GM21515 (cell line): ENCODE data around the gene VPS16.

Source experiments
- ATAC-seq: cut with Tn5 transposase; IDR thresholded peaks from one replicate; pipeline ENCODE4 v1.9.1; 2021; ENCODE audit not compliant: unreplicated experiment

Gene VPS16

DNA sequence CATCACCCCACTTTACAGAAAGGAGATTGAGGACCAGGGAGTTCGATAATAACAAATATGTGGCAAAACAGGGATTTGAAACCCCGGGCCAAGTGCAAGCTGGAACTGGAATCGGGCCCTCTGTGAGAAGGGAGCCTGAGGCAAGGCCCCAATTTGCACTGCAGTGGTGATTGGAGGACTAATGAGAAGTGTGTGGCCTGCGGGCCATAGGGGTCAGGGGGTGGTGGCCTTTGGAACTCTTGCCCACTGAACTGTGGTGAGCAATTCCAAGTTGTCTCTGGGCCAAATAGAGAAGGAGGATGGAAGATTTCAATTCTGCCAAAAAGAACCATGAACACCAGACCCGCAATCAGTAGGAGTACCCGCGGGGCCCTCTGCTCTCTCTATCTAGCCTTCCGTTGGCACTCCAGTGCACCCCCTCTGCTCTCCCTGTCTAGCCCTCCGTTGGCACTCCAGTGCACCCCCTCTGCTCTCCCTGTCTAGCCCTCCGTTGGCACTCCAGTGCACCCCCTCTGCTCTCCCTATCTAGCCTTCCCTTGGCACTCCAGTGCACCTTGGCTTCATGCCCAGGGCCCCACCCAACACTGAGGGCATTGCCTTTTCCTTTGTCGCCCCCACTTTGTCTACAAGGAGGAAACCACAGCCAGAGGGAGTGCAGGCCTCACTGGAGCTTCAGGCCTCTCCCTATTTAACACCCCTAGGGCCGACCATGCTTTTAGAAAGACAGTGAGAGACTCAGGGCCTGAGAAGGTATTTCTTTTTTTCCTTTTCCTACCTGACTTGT lies 26.7 kb downstream of the VPS16 start:
- ATAC-seq = no peak

DNA sequence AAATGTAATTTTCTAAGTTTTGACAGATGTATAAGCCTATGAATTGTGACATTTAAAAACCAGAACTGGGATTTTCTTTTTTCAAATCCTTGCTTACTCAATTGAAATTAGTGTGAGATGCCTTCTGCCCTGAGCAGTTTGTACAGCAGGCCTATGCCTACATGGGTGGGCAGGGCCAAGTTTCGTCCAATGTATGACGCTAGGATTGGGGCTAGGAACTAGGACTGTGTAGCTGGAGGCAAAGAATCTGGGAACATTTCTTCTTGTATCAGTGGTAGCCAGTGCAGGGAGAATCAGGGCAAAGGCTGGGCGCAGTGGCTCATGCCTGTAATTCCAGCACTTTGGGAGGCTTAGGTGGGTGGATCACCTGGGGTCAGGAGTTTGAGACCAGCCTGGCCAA lies 28.8 kb downstream of the VPS16 start:
- ATAC-seq = no peak

DNA sequence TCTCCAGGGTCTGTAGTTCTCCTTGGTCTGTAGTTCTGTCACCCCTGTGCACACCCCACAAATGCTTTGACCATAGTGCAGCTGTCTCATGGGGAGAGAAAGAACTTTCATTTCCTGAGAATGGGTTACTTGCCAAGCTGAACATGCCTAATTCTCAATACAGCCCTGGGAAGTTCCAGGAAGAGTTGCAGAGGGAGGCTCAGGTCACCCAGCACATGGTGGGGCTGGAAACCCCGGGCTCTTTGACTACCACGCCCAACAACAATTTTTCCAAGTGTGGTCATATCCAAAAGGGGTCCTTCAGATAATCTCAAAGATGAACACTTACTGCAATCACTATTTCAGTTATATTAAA lies 30.5 kb downstream of the VPS16 start:
- no peak for ATAC-seq

DNA sequence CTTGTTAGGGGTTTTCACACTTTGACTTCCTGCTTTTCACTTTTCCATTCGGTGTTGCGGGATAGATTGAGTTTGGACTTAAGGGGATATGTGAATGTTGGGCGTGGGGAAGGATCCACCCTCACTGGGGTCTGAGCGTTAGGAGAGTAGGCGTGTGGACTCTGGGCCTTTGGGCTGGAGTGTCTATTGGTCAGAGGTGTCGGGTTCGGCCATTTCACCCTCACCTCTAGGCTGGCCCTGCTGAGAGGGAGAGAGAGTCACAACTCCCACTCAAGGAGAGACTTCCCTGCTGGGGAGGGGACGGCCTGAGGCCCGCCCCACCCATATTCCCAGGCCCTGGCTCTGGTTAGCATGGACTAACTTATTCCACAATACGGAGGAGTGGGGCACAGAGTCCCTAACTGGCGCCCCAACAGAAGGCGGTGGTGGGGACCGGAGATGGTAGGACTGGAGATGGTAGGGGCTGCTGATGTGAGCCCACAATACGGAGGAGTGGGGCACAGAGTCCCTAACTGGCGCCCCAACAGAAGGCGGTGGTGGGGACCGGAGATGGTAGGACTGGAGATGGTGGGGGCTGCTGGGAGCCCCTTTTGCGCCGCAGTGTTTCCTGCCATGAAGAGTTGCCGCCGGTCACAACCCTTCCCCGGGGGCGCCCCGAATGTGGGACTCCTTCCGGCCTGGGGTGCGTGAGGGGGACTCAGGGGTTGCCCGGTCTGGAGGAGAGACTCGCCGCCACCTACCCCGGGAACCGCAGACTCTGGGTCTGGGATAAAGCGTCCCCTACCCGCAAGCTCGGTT lies 31.3 kb downstream of the VPS16 start:
- no peak for ATAC-seq

DNA sequence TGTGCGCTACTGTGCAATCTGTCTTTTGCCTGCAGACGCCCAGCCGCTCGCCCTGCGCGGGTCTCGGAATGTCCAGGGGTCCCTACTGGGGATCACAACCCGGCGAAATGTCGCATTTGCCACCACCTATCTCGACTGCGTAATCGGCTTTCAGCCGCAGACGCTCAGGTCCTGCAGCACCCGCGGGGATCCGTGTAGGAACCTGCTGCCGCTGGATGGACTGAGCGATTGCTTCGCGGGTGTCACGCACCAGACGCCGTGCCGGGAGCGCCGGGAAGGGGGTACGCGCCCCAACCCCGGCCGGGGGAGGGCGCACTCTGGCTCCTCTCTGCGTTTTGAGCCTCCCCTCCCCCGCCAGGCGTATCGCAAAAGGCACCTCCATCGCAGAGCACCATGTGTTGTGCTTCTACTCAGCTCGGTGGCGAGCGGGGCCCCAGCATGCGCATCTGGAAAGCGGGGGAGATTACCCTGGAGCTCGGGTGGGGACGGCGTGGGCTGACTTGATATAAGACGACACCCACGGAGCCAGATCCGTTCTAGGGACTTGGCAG lies 32.0 kb downstream of the VPS16 start:
- peak; percentile 22 for ATAC-seq

DNA sequence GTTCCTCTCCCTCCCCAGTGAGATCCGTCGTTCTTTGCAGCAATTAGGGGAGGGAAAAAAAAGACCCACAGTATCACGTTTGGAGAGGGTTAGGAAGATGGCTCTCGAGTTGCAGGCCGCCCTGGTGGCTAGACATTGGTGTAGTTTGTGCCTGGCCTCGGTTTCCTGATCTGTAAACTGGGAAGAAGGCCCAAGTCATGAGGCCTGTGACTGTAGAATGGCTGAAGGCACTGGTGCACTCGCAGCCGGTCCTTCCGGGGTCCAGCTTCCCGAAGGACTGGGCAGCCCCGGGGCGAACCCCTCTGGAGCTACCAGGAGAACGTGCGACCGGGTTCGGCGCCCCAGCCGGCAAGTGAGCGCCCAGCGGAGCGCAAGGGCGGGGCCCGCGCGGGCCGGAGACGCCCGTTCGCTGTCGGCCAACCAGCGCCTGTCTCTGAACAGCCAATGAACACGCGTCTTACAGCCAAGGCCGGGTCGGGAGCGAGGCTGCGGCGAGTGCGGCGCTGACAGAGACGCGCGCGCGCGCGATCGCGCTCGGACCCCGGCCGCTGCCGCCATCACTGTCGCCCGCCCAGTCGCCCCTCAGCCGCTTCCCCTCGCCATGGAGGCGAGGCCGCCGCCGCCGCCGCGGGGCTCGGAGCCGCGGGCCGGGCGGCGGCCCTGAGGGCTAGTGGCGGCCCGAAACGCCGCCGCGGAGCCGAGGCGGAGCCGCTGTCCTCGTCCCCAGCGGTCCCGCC lies 32.6 kb downstream of the VPS16 start, which contains the start of gene PTPRA:
Gene PTPRA, plus strand, starts transcription at position 472 of the 737 bp plus-strand sequence. CDS start 90,797 bp downstream, outside the sequence.
- peak; percentile 91 for ATAC-seq

DNA sequence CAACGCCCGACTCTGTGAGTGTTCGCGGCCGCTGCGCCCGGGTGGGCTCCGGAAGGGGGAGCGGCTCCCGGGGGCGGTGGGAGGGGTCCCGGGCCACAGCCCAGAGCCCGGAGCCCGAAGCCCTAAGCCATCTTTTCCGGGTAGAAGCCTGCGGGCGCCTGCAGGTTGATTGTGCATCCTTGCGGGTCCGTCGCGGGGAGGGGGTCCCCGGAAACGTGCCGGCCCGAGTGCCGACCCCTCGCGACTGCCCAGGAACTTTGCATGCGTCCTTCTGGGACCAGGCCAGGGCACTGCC lies 33.1 kb downstream of the VPS16 start:
- no peak for ATAC-seq

DNA sequence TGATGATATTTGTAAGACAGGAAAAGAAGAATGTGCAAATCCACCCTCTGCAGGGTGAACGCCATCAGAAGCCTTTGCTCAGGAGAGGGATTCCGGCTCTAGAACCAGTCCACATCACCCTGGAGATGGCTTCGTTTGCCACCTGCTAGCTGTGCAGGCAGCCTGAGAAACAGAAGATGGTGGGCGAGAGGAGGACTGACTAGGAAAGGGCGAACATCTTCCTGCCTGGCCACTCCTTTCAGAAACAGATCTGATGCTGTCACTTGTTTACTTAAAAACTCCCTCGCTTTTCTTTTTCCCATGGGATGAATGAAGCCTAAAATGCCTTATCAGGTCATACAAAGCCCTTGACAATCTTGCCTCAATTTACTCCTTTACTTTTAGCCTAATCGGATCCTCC lies 33.9 kb downstream of the VPS16 start:
- ATAC-seq = no peak

DNA sequence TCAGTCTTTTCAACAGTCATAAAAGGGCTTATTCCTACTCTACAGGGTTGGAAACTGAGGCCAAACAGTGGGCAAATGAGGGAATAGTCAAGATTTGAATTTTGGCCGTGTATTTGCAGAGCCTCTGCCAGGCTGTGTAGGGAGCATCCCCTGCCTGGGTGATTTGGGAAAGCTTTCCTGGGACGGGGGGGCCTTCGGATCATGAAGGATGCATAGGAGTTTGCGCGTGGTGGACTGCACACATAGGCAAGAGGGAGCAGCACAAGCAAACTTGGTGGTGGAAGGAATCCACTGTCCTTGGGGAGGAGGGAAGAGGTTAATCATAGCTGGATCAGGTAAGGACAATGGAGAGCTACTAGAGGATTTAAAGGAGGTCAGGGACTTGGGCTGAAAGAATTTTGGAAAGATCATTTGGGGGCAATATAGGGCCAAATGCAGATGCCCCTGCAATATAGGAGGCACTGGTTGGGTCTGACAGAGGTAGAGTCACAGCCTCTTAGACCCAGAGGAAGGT lies 35.2 kb downstream of the VPS16 start:
- no peak for ATAC-seq

DNA sequence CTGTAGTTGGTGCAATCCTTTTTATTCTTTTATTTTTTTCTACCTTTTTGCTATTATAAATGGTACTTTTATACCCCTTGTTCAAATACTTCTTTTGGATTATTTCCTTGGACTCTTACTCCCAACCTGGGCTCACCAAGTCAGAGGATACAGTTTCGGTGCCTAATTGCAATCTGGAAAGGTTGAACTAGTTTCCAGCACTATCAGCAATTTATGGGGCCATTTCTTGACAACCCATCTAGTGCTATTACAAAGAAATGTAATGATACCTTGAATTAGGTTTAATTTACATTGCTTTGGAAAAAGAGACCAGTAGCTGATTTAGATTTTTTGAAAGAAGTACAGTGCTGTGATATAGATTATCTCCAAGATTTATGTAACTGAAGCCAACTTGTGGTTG lies 38.0 kb downstream of the VPS16 start:
- no peak for ATAC-seq

DNA sequence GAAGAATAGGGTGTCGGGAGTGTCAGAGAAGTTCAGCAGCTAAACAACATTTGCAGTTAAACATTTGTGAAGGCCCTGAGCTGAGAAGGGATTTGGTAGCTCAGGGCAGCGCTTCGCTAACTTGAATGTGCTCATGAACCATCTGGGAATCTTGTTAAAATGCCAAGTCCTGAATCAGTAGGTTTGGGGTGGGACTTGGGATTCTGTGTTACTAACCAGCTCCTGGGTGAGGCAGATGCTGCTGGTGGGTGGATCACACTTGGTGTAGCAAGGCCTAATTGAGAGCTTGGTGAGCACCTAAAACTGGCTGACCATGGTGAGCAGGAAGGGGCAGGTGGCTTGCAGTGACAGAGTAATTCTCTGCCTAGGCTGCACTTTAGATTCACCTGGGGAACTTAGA lies 38.6 kb downstream of the VPS16 start:
- ATAC-seq = no peak

DNA sequence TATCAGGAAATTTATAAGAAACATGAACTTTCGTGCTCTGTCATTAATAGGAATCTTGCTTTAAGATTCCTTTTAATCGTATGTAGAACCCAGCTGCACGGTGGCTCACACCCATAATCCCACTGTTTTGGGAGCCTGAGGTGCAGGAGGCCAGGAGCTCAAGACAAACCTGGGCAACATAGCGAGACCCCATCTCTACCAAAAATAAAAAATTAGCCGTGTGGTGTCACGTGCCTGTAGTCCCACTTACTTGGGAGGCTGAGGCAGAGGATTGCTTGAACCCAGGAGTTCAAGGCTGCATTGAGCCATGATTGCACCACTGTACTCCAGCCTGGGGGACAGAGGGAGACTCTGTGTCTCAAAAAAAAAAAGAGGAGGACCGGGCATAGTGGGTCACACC lies 40.1 kb downstream of the VPS16 start:
- ATAC-seq = no peak

DNA sequence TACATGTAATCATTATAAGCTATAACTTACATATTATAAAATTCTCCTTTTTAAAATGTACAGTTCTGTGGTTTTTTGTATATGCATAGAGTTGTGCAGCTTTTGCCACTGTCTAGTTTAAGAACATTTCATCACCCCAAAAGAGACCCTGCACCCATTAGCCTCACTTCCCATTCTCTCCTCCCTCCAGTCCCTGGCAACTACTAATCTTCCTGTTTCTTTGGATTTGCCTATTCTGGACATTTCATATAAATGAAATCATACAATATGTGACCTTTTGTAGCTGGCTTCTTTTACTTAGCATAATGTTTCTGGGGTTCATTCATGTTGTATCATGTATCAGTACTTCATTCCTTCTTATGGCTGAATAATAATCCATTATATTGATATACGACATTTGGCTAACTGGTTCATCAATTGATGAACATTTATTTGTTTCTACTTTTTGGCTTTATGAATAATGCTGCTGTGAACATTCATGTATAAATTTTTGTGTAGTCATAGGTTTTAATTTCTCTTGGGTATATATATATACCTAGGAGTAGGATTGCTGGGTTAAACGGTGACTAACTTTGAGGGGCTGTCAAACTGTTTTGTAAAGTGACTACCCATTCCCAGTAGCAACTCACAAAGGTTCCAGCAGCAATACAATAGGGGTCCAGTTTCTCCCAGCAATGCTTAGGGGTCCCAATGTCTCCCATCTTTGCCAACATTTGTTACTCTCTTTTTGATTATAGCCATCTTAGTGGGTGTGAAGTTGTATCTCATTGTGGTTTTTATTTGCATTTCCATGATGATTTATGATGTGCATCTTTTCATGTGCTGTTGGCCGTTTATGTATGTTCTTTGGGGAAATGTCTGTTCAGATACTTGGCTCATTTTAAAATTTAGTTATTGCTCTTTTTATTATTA lies 43.4 kb downstream of the VPS16 start:
- no peak for ATAC-seq

DNA sequence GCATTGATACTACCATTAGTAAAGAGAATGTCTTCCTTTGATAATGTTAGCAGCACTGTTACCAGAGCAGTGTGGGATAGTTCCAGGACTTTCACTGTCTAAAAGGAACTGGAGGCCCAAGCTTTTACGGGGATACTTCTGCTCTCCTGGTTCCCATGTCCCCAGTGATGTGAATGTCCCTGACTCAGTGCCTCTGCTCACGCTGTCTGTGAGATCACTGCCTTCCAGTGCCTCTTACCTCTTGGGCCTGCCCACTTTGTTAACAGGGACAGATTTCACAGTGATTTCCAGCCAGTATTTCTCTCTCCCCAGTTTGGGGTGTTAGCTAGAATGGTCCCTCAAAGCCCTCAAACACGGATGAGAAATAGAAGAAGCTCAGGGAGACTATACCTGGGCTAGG lies 47.2 kb downstream of the VPS16 start:
- no peak for ATAC-seq

DNA sequence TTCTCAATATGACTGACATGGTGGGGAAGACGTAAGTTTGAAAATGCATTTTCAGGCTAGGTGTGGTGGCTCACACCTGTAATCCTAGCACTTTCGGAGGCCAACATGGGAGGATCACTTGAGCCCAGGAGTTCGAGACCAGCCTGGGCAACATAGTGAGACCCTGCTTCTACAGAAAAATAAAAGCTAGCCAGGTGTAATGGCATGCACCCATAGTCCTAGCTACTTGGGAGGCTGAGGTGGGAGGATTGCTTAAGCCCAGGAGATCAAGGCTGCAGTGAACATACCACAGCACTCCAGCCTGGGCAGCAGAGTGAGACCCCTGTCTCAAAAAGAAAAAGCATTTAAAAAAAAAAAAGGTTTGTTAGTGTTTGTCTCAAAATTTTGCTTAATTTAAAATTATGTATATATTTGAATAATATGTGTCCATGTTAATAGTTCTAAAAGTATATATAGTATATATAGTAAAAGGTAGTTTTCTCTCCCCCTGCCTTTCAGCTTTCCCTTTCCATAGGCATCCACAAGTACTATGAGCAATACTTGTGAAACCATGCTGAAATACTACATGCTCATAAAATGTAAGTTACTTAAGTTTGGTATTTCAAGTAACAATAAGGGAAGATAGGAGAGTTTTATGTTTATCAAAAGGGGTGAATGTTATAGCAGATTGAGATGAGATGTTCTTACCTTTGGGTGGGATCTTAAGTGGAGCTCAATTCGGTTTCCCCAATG lies 47.8 kb downstream of the VPS16 start:
- ATAC-seq = no peak

DNA sequence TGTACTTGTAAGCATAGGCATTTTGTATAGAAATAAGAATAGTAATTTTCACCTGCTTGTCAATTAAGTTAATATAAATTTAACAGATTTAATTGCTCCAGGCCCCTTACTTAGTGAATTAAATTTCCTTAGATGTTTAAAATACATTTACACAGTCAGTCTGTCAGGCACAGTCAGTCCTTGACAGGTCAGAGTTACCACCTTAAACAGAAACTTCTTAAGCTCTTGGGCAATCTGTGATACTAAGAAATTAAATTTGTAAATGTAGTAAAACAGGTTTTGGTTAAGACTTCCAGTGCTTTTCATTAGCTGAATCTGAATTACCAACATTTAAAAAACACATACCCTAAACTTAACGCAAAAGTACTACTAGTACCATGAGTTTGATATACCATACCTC lies 48.7 kb downstream of the VPS16 start:
- ATAC-seq = no peak

DNA sequence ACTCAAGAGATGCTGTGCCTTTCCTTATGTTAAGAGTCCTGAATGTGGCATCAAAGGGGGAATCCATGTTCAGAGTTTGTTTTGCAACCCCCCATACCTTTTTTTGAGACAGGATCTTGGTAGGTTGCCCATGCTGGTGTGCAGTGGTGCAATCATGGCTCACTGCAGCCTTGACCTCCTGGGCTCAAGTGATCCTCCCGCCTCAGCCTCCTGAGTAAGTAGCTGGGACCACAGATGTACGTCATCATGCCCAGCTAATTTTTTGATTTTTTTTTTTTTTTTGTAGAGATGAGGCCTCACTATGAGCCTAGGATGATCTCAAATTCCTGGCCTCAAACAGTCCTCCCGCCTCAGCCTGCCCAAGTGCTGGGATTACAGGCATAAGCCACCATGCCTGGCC lies 49.3 kb downstream of the VPS16 start:
- no peak for ATAC-seq

DNA sequence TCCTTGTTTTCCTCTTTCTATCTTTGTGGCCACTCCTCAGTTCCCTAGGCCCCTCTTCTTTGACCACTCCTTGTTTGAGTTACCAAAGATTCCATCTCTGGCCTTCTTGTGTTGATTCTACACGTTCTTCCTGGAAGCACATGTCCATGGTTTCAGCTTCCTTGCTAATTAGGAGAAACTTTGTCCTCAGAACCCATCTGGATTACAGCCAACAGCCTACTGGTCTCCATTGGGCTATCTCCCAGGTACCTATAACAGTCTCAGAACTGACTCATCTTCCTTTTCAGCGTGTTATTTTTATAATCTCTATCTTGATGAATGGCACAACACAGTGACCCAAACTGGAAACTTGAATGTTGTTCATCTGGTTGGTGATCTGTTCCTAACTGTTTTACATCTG lies 50.2 kb downstream of the VPS16 start:
- ATAC-seq = no peak

DNA sequence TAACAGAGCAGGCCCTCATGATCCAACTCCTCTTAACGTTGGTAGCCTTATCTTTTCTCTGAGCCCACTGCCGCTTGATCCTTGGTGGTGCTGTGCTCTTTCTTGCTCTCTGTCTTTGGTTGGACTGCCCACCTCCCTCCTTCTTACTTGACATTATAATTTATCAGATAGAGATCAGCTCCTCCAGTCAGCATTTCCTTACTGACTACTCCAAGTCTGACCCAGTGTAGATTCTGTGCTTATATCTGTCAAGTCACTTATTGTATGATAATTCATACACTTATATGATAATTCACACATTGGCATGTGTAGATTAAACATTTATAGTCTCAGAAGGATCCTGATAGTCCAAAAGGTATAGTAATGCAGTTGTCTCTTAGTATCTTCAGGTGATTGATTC lies 50.8 kb downstream of the VPS16 start:
- no peak for ATAC-seq

DNA sequence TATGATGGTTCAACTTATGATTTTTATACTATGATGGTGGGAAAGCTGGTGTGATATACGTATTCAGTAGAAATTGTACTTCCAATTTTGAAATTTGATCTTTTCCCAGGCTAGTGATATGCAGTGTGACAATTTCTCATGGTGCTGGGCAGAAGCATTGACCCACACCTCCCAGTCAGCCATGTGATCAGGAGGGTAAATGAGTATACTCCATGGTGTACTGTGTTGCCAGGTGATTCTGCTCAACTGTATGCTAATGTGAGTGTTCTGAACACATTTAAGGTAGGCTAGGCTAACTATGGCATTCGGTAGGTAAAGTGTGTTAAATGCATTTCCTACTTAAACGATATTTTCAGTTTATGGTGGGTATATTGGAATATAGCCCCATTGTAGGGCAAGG lies 51.8 kb downstream of the VPS16 start:
- no peak for ATAC-seq
